BLaER1 treated with 17β-estradiol and CSF1 and Interleukin-3, amounts not matched to agents 10 nM and 100 nM (cell line): ENCODE results near the gene ARHGEF6.
A peak's percentile ranks its signal among the peaks of the same experiment; 100 is the strongest.

Source experiments
- H3K27ac ChIP-seq, 11 experiments: shearing (Covaris generic); formaldehyde crosslinking; 2 replicates each; pipeline ENCODE4 v1.8.1; 2022
- H3K27me3 ChIP-seq, 11 experiments: shearing (Covaris generic); formaldehyde crosslinking; 2 replicates each; pipeline ENCODE4 v1.8.1; 2022
- H3K36me3 ChIP-seq, 11 experiments: shearing (Covaris generic); formaldehyde crosslinking; 2 replicates each; pipeline ENCODE4 v1.8.1; 2022
- H3K4me1 ChIP-seq, 10 experiments: shearing (Covaris generic); formaldehyde crosslinking; 2 replicates each; pipeline ENCODE4 v1.8.1; 2022
- H3K4me2 ChIP-seq, 11 experiments: shearing (Covaris generic); formaldehyde crosslinking; 2 replicates each; pipeline ENCODE4 v1.8.1; 2022
- H3K4me3 ChIP-seq, 10 experiments: shearing (Covaris generic); formaldehyde crosslinking; 2 replicates each; pipeline ENCODE4 v1.8.1; 2022
- H3K9ac ChIP-seq, 11 experiments: shearing (Covaris generic); formaldehyde crosslinking; 2 replicates each; pipeline ENCODE4 v1.8.1; 2022
- H3K9me3 ChIP-seq, 11 experiments: shearing (Covaris generic); formaldehyde crosslinking; replicated peaks in 1 of 11; 2 replicates each; pipeline ENCODE4 v1.8.1; 2022
- H4K20me1 ChIP-seq, 11 experiments: shearing (Covaris generic); formaldehyde crosslinking; 2 replicates each; pipeline ENCODE4 v1.8.1; 2022
- Cebpa-rat ChIP-seq, 11 experiments: shearing (Covaris generic); IDR thresholded peaks; 2 replicates each; pipeline ENCODE4 v1.8.1; 2022

Gene ARHGEF6

DNA sequence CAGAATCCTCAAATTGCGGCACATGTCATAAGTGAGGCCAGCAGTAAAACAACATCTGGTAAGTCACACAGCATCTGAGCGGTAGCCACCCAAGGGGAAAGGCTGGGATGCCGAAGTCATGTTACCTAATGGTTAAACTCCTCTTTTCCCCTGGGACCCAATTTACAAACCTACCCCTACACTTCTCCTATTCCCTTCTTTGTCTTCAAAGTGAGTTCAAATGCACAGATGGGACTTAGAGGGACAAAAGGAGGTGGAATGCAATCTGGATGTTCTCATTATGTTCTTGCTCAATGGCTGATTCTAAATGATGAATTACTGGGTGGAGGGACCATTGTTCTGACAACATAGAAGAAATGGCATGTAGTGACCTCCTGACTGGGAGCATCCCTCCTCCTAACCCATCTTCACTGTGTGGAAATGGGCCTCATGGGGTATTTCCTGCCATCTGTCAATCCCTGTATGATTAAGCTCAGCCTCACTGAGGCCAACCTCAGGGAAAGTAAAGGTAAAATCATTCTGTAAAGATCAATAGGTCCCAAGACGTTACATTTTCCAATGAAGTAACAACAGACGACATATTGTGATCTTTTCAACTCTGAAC lies 124.3 kb downstream of the ARHGEF6 start:
- Histone ChIP-seq H3K36me3 (no peaks in the 10 kb centered on the region), H3K9me3 (peaks cover 0 to 7% (median 0%) of the 10 kb centered on the region in 11 experiments; a peak in 3 of 22 replicates), H3K4me2 (no peak overlapping the region), H4K20me1 (no peaks in the 10 kb centered on the region), H3K9ac (no peak overlapping the region), H3K27ac (no peak overlapping the region), H3K4me3 (no peak overlapping the region), H3K4me1 (peaks cover 0 to 9% (median 0%) of the 10 kb centered on the region in 10 experiments; a peak in 4 of 20 replicates), H3K27me3 (peaks cover 99 to 100% (median 100%) of the 10 kb centered on the region in 11 experiments)
- no peak for TF ChIP-seq Cebpa-rat (IDR thresholded peaks at IDR 0.05)

DNA sequence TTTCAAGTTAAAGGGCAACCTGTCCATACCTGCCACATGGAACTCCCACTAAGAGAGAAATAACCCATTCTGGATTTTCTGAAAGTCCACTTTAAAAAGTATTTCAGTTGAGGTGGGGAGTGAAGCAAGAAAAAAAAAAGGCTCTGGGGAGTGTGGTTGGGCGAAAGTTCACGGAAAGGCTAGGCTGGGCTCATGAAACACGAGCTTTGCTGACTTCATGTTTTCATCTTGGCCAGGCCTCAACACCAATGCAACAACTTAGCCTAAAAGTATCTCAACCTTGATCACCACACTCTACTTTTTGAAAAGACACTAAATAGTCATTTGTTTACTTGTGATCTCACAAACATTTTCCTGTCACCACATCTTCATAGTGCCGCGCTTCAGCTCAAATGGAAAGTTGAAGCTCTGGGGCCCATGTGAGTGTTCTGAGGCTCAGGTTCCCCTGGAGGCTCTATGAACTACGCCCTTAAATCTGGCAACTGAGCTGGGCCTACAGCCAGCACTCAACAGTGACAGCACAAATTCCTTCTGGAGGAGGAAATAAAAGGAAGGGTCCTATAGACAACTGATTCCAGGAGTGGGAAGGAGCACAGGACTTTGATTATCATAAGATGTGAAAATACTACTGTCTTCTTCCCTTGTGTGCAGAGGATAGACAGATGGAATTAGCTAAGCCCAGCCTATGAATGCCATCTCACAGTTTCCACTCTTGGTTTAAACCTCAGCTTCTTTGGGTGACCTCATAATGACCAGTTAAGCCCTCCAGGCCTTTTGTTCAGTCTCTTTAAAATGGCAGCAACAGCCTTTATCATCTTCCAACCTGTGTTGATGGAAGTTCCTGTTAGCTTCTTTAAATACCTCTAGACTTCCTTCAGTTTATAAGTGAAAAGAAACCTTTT lies 127.7 kb downstream of the ARHGEF6 start:
- Histone ChIP-seq H3K27ac (no peak overlapping the region), H3K27me3 (peaks cover 97 to 100% (median 99%) of the 10 kb centered on the region in 11 experiments), H4K20me1 (no peaks in the 10 kb centered on the region; a peak in 1 of 22 replicates), H3K9ac (no peak overlapping the region), H3K4me1 (peaks cover 0 to 5% (median 0%) of the 10 kb centered on the region in 10 experiments; a peak in 4 of 20 replicates), H3K4me3 (no peak overlapping the region), H3K4me2 (no peak overlapping the region), H3K9me3 (peaks cover 0 to 7% (median 0%) of the 10 kb centered on the region in 11 experiments; a peak in 3 of 22 replicates), H3K36me3 (no peaks in the 10 kb centered on the region)
- no peak for TF ChIP-seq Cebpa-rat (IDR thresholded peaks at IDR 0.05)

DNA sequence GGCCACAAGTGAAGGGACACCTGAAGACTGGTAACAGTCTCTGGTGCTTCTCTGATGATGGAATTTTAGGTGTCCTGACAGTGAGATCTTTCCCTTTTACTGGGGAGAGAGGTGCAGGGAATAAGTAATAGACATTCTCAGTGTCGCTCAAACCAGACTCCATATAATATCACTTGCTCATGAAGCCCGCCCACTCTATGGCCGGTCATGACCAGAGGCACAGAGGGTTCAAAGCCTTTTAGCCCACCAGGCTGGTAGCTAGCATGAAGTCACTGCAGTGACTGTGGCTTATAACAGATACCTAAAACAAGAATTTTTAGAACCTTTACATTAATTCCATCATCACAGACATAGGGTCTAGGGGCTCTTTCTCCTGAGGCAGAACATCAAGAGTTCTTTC lies 129.9 kb downstream of the ARHGEF6 start:
- peaks cover 93 to 100% (median 99%) of the 10 kb centered on the region in 11 experiments for H3K27me3 ChIP-seq
- no peaks in the 10 kb centered on the region; a peak in 1 of 22 replicates for H4K20me1 ChIP-seq
- TF ChIP-seq Cebpa-rat (IDR thresholded peaks at IDR 0.05) = no peak
- H3K36me3 ChIP-seq = no peaks in the 10 kb centered on the region
- no peak overlapping the region for H3K4me3 ChIP-seq
- H3K9ac ChIP-seq = no peak overlapping the region
- no peak overlapping the region for H3K27ac ChIP-seq
- peaks cover 0 to 16% (median 6%) of the 10 kb centered on the region in 11 experiments; a peak in 8 of 22 replicates for H3K9me3 ChIP-seq
- no peaks in the 10 kb centered on the region for H3K4me1 ChIP-seq
- H3K4me2 ChIP-seq = no peak overlapping the region

DNA sequence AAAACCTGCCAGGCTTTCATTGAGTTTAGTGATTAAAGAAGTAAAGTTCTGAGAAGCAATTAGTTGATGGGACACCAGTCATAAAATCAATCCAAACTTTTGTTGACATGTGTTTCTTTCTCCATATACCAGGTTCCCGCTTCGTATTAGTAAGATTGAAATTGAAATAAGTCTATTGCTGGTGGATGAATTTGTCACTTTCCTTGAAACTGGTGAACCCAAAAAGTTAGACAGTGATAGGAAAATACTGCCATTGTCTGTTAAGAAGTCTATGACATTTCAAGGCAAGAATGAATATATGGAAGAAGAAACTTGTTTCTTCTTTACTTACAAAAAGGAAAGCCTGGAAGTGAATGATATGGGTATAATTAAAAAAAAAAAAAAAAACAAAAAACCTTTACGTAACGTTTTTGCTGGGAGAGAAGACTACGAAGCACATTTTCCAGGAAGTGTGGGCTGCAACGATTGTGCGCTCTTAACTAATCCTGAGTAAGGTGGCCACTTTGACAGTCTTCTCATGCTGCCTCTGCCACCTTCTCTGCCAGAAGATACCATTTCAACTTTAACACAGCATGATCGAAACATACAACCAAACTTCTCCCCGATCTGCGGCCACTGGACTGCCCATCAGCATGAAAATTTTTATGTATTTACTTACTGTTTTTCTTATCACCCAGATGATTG lies 132.9 kb downstream of the ARHGEF6 start, which contains the start of gene CD40LG:
TSS of gene CD40LG (plus strand) at position 482 of the 684 bp plus-strand sequence. CDS start at position 573, 91 bp downstream.
- Histone ChIP-seq H3K4me2 (no peak within 1 kb of the TSS), H4K20me1 (no peaks in the 10 kb centered on the region; a peak in 2 of 22 replicates), H3K9me3 (peaks cover 0 to 16% (median 6%) of the 10 kb centered on the region in 11 experiments; a peak in 8 of 22 replicates), H3K36me3 (no peaks in the 10 kb centered on the region), H3K27me3 (peaks cover 90 to 100% (median 99%) of the 10 kb centered on the region in 11 experiments), H3K4me1 (peaks cover 7 to 11% (median 8%) of the 10 kb centered on the region in 10 experiments; a peak in 17 of 20 replicates), H3K27ac (no peak within 1 kb of the TSS), H3K4me3 (no peak within 1 kb of the TSS), H3K9ac (no peak within 1 kb of the TSS)
- no peak for TF ChIP-seq Cebpa-rat (IDR thresholded peaks at IDR 0.05)

- no peaks in the 10 kb centered on the region; a peak in 2 of 22 replicates for H4K20me1 ChIP-seq
- no peak for TF ChIP-seq Cebpa-rat (IDR thresholded peaks at IDR 0.05)
- H3K9me3 ChIP-seq = peaks cover 0 to 16% (median 6%) of the 10 kb centered on the region in 11 experiments; a peak in 8 of 22 replicates
- H3K27ac ChIP-seq = no peak overlapping the region
- peaks cover 83 to 100% (median 96%) of the 10 kb centered on the region in 11 experiments for H3K27me3 ChIP-seq
- no peak overlapping the region for H3K9ac ChIP-seq
- no peak overlapping the region for H3K4me3 ChIP-seq
- peaks cover 8 to 13% (median 10%) of the 10 kb centered on the region in 10 experiments; a peak in 17 of 20 replicates for H3K4me1 ChIP-seq
- no peak overlapping the region for H3K4me2 ChIP-seq
- no peaks in the 10 kb centered on the region for H3K36me3 ChIP-seq
Measured at GRCh38 chrX:136646602-136647239, 134.0 kb downstream of the ARHGEF6 start.

DNA sequence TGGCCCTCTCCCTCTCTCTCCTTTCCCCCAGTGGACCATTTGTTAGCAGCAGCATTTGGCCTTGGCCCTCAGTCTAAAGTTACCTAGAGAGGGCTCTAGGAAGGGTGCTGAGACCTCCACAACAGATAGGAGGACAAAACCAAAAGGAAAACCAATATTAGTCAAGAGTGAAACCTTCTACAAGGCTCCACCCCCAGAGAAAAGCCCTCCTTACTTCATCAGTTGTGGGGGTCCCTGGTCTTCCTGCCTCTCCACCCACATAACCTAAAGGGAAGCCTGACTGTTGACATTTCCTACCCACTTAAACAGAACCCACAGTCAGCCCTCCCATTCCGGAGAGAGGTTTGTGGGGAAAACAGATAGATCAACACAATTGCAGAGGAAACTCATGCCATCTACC lies 137.5 kb downstream of the ARHGEF6 start:
- Histone ChIP-seq H3K36me3 (no peaks in the 10 kb centered on the region), H3K27ac (peak overlapping the region in 3 of 11 experiments; percentile 8 to 22 (median 11); a peak in 3 of 22 replicates), H3K4me2 (peak overlapping the region in 10 of 11 experiments; percentile 8 to 54 (median 40); a peak in 17 of 22 replicates)

GRCh38 chrX:136639506-136640176 lies 141.1 kb downstream of the ARHGEF6 start:
- Histone ChIP-seq H3K4me1 (peaks cover 31 to 46% (median 36%) of the 10 kb centered on the region in 10 experiments), H3K27ac (peak overlapping the region in 5 of 11 experiments; percentile 14 to 56 (median 38); a peak in 8 of 22 replicates), H3K27me3 (peaks cover 69 to 100% (median 94%) of the 10 kb centered on the region in 11 experiments), H3K4me3 (no peak overlapping the region), H3K4me2 (peak overlapping the region; percentile 41 to 79 (median 60)), H3K9me3 (no peaks in the 10 kb centered on the region; a peak in 1 of 22 replicates), H3K36me3 (no peaks in the 10 kb centered on the region), H4K20me1 (no peaks in the 10 kb centered on the region; a peak in 2 of 22 replicates), H3K9ac (peak overlapping the region in 1 of 11 experiments; percentile 21; a peak in 1 of 22 replicates)
- 0 out of 22 replicates have a peak, but pooled peaks of 1 of the 11 experiments have one; percentile 13 for TF ChIP-seq Cebpa-rat (IDR thresholded peaks at IDR 0.05)

More for the DNA sequence above, 137.5 kb downstream of the ARHGEF6 start:
- Histone ChIP-seq H3K9me3 (peaks cover 0 to 16% (median 6%) of the 10 kb centered on the region in 11 experiments; a peak in 8 of 22 replicates), H4K20me1 (no peaks in the 10 kb centered on the region; a peak in 2 of 22 replicates), H3K4me3 (no peak overlapping the region), H3K9ac (no peak overlapping the region), H3K4me1 (peaks cover 18 to 28% (median 24%) of the 10 kb centered on the region in 10 experiments), H3K27me3 (peaks cover 65 to 100% (median 94%) of the 10 kb centered on the region in 11 experiments)
- TF ChIP-seq Cebpa-rat (IDR thresholded peaks at IDR 0.05) = no peak
